ENCODE measurements around the gene CLSTN2. TPM values are rescaled to one million over a fixed set of nuclear protein-coding genes. Genes with fewer than 3 reads are reported as not detected.

CLSTN2 gene
- total RNA-seq, 4 donors from 2014 or later: 3.7 to 9.5 (median 7.4) TPM

GRCh38 chr3:140316868-140317400 lies 381.9 kb downstream of the CLSTN2 start:
- no peak for TF ChIP-seq POLR2A (IDR thresholded peaks at IDR 0.05; ENCODE audit: low read depth)
- TF ChIP-seq POLR2AphosphoS5 (IDR thresholded peaks at IDR 0.05): no peak
- TF ChIP-seq EP300 (IDR thresholded peaks at IDR 0.05): no peak
- TF ChIP-seq, protein P1, sequence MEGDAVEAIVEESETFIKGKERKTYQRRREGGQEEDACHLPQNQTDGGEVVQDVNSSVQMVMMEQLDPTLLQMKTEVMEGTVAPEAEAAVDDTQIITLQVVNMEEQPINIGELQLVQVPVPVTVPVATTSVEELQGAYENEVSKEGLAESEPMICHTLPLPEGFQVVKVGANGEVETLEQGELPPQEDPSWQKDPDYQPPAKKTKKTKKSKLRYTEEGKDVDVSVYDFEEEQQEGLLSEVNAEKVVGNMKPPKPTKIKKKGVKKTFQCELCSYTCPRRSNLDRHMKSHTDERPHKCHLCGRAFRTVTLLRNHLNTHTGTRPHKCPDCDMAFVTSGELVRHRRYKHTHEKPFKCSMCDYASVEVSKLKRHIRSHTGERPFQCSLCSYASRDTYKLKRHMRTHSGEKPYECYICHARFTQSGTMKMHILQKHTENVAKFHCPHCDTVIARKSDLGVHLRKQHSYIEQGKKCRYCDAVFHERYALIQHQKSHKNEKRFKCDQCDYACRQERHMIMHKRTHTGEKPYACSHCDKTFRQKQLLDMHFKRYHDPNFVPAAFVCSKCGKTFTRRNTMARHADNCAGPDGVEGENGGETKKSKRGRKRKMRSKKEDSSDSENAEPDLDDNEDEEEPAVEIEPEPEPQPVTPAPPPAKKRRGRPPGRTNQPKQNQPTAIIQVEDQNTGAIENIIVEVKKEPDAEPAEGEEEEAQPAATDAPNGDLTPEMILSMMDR (IDR thresholded peaks at IDR 0.05): no peak
- Histone ChIP-seq H3K36me3 (no peaks in the 10 kb centered on the region), H3K9me3 (no peaks in the 10 kb centered on the region), H3K4me1 (no peaks in the 10 kb centered on the region), H3K27ac (replicated peaks in 1 of 4) (no peak overlapping the region), H3K27me3 (no peaks in the 10 kb centered on the region), H3K4me3 (no peak overlapping the region)
- intact Hi-C loops (cut with DNase I): no loop called here
- 74% methylated on average over 2 of the region's 2 CpGs for WGBS
- DNase-seq (ENCODE audit: extremely low spot score): no peak

DNA sequence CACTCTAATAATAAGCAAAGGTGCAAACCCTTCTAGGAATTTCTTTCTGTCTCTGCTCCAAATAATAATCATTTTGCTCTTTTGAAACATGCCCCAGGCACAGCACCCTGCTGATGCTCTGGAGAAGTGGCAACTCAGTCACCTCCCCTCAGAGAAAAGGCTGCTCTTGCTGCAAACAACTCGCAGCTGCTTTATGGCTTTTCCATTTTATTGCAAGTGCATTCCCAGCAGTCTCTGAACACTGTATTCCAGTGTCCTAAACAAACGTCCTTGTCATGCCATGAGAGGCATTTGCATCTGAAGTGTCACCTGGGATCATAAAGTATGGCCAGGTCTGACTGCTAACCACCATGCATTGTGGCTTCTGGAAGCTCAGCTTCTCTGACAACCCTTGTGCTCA lies 384.8 kb downstream of the CLSTN2 start:
- Histone ChIP-seq H3K27me3 (no peaks in the 10 kb centered on the region), H3K36me3 (no peaks in the 10 kb centered on the region), H3K4me1 (no peaks in the 10 kb centered on the region), H3K27ac (replicated peaks in 1 of 4) (no peak overlapping the region), H3K4me3 (no peak overlapping the region), H3K9me3 (no peaks in the 10 kb centered on the region)
- TF ChIP-seq POLR2A (IDR thresholded peaks at IDR 0.05; ENCODE audit: low read depth): no peak
- TF ChIP-seq, protein P1 (IDR thresholded peaks at IDR 0.05): no peak
- no peak for TF ChIP-seq POLR2AphosphoS5 (IDR thresholded peaks at IDR 0.05)
- no peak for TF ChIP-seq EP300 (IDR thresholded peaks at IDR 0.05)
- DNase-seq (ENCODE audit: extremely low spot score): no peak
- intact Hi-C loops (cut with DNase I): no loop called here
- WGBS: 44% methylated on average over 2 of the region's 2 CpGs

GRCh38 chr3:140323561-140323960 lies 388.6 kb downstream of the CLSTN2 start:
- 87% methylated on average over 1 of the region's 1 CpG for WGBS
- H3K9me3 ChIP-seq: no peaks in the 10 kb centered on the region

GRCh38 chr3:140332131-140332530 lies 397.1 kb downstream of the CLSTN2 start:
- H3K9me3 ChIP-seq: no peaks in the 10 kb centered on the region
- DNase-seq (ENCODE audit: extremely low spot score): no peak
- H3K4me1 ChIP-seq: no peaks in the 10 kb centered on the region
- no peak overlapping the region for H3K27ac ChIP-seq (replicated peaks in 1 of 4)
- no peak overlapping the region for H3K4me3 ChIP-seq
- H3K27me3 ChIP-seq: no peaks in the 10 kb centered on the region
- intact Hi-C loops (cut with DNase I): no loop called here
- WGBS: 36% methylated on average over 2 of the region's 2 CpGs
- TF ChIP-seq, protein P1 (IDR thresholded peaks at IDR 0.05): no peak
- TF ChIP-seq POLR2AphosphoS5 (IDR thresholded peaks at IDR 0.05) (no peak), POLR2A (IDR thresholded peaks at IDR 0.05; ENCODE audit: low read depth) (no peak), EP300 (IDR thresholded peaks at IDR 0.05) (no peak)
- H3K36me3 ChIP-seq: no peaks in the 10 kb centered on the region

More at GRCh38 chr3:140323561-140323960, 388.6 kb downstream of the CLSTN2 start:
- H3K27me3 ChIP-seq: no peaks in the 10 kb centered on the region
- no peak overlapping the region for H3K4me3 ChIP-seq
- intact Hi-C loops (cut with DNase I): no loop called here
- no peaks in the 10 kb centered on the region for H3K4me1 ChIP-seq
- no peaks in the 10 kb centered on the region for H3K36me3 ChIP-seq
- DNase-seq (ENCODE audit: extremely low spot score): no peak
- TF ChIP-seq EP300 (IDR thresholded peaks at IDR 0.05) (no peak), POLR2A (IDR thresholded peaks at IDR 0.05; ENCODE audit: low read depth) (no peak), POLR2AphosphoS5 (IDR thresholded peaks at IDR 0.05) (no peak)
- TF ChIP-seq, protein P1 (IDR thresholded peaks at IDR 0.05): no peak
- no peak overlapping the region for H3K27ac ChIP-seq (replicated peaks in 1 of 4)

All from esophagus muscularis mucosa (tissue), 4 donors.